ENCODE measurements around the gene MS4A10.

The MS4A10 gene

GRCh38 chr11:60835534-60835846, 50.4 kb downstream of the MS4A10 start:
- Histone ChIP-seq H3K9me3 (ENCODE audit: control insufficient read depth in 1 of 2, low read length in 2 of 2) (no peaks in the 10 kb centered on the region), H3K27ac (ENCODE audit: low read depth, low read length) (no peak overlapping the region), H3K36me3 (ENCODE audit: control insufficient read depth in 1 of 2, insufficient read depth in 2 of 2, low read length in 2 of 2) (no peaks in the 10 kb centered on the region), H3K27me3 (ENCODE audit: control insufficient read depth in 1 of 2, insufficient read depth in 2 of 2, low read length in 2 of 2) (peaks cover 0 to 4% of the 10 kb centered on the region in 2 donors), H3K9ac (ENCODE audit: low read depth in 1 of 2, low read length in 2 of 2) (no peak overlapping the region), H3K4me1 (ENCODE audit: control insufficient read depth in 1 of 2, insufficient read depth in 2 of 2, low read length in 2 of 2) (peaks cover 0 to 8% of the 10 kb centered on the region in 2 donors), H3K4me3 (ENCODE audit: low read depth in 1 of 2, low read length in 2 of 2) (no peak overlapping the region)

- no peaks in the 10 kb centered on the region for H3K36me3 ChIP-seq (ENCODE audit: control insufficient read depth in 1 of 2, insufficient read depth in 2 of 2, low read length in 2 of 2)
- peaks cover 9 to 16% of the 10 kb centered on the region in 2 donors for H3K4me1 ChIP-seq (ENCODE audit: control insufficient read depth in 1 of 2, insufficient read depth in 2 of 2, low read length in 2 of 2)
- no peaks in the 10 kb centered on the region for H3K9me3 ChIP-seq (ENCODE audit: control insufficient read depth in 1 of 2, low read length in 2 of 2)
- no peak overlapping the region for H3K4me3 ChIP-seq (ENCODE audit: low read depth in 1 of 2, low read length in 2 of 2)
- no peak overlapping the region for H3K27ac ChIP-seq (ENCODE audit: low read depth, low read length)
- no peak overlapping the region for H3K9ac ChIP-seq (ENCODE audit: low read depth in 1 of 2, low read length in 2 of 2)
- H3K27me3 ChIP-seq (ENCODE audit: control insufficient read depth in 1 of 2, insufficient read depth in 2 of 2, low read length in 2 of 2), result no peaks in the 10 kb centered on the region
These were observed 51.9 kb downstream of the MS4A10 start for GRCh38 chr11:60836866-60837515.

DNA sequence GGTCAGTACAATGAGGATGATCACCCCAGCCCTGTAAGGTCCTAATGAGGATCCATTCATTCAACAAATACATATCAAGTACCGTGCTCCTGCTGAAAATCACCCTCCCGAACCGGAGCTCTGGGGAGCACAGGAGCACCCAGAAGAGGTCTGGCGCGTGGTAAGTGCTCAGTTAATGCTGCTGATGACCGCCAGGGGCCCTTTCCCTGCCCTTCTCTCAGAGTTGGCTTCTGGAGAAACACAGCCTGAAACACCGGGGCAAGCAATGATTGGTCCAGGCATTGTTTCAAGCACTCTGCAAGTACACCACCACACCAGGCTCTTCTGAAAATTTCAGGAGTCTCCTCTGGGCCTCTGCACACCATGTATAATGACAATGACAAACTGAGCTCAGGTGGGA, 53.0 kb downstream of the MS4A10 start:
- H3K36me3 ChIP-seq (ENCODE audit: control insufficient read depth in 1 of 2, insufficient read depth in 2 of 2, low read length in 2 of 2), result no peaks in the 10 kb centered on the region
- no peaks in the 10 kb centered on the region for H3K9me3 ChIP-seq (ENCODE audit: control insufficient read depth in 1 of 2, low read length in 2 of 2)
- H3K27ac ChIP-seq (ENCODE audit: low read depth, low read length), result no peak overlapping the region
- H3K9ac ChIP-seq (ENCODE audit: low read depth in 1 of 2, low read length in 2 of 2), result no peak overlapping the region
- no peak overlapping the region for H3K4me3 ChIP-seq (ENCODE audit: low read depth in 1 of 2, low read length in 2 of 2)
- peaks cover 19 to 20% of the 10 kb centered on the region in 2 donors for H3K4me1 ChIP-seq (ENCODE audit: control insufficient read depth in 1 of 2, insufficient read depth in 2 of 2, low read length in 2 of 2)
- no peaks in the 10 kb centered on the region for H3K27me3 ChIP-seq (ENCODE audit: control insufficient read depth in 1 of 2, insufficient read depth in 2 of 2, low read length in 2 of 2)

GRCh38 chr11:60840470-60841430, 55.6 kb downstream of the MS4A10 start:
- peaks cover 29 to 44% of the 10 kb centered on the region in 2 donors for H3K4me1 ChIP-seq (ENCODE audit: control insufficient read depth in 1 of 2, insufficient read depth in 2 of 2, low read length in 2 of 2)

DNA sequence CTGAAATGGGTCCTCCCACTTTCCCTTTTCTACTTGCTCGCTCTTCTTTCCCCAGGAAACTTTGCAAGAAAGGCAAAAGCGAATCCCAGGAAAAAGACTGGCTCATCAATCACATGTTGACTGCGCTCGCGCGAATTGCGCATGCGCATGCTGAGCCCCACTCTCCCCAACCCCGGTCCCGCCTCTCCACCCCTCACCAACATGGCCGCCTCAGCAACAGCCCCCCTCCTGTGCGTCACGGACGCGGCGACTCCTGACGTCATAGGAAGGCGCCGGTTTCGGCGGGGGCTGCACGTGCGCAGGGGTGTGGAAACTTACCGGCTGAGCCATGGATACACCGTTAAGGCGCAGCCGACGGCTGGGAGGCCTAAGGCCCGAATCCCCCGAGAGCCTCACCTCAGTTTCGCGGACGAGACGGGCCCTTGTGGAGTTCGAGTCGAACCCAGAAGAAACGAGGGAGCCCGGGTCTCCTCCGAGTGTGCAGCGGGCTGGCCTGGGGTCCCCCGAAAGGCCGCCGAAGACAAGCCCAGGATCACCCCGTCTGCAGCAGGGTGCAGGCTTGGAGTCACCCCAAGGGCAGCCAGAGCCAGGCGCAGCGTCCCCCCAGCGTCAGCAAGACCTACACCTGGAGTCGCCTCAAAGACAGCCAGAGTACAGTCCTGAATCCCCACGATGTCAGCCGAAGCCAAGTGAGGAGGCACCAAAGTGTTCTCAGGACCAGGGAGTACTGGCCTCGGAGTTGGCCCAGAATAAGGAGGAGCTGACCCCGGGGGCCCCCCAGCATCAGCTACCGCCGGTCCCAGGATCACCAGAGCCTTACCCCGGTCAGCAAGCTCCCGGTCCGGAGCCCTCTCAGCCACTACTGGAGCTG, 56.9 kb downstream of the MS4A10 start, which contains the start of gene CCDC86:
TSS of gene CCDC86 (plus strand) at position 317 of the 871 bp plus-strand sequence. CDS start at position 329, 12 bp downstream.
- H3K4me3 ChIP-seq (ENCODE audit: low read depth in 1 of 2, low read length in 2 of 2), result peak within 1 kb of the TSS; percentile 80 to 95
- no peaks in the 10 kb centered on the region for H3K27me3 ChIP-seq (ENCODE audit: control insufficient read depth in 1 of 2, insufficient read depth in 2 of 2, low read length in 2 of 2)
- peaks cover 29 to 44% of the 10 kb centered on the region in 2 donors for H3K4me1 ChIP-seq (ENCODE audit: control insufficient read depth in 1 of 2, insufficient read depth in 2 of 2, low read length in 2 of 2)
- H3K36me3 ChIP-seq (ENCODE audit: control insufficient read depth in 1 of 2, insufficient read depth in 2 of 2, low read length in 2 of 2), result no peaks in the 10 kb centered on the region
- no peaks in the 10 kb centered on the region for H3K9me3 ChIP-seq (ENCODE audit: control insufficient read depth in 1 of 2, low read length in 2 of 2)
- peak within 1 kb of the TSS; percentile 67 to 86 for H3K9ac ChIP-seq (ENCODE audit: low read depth in 1 of 2, low read length in 2 of 2)
- peak within 1 kb of the TSS; percentile 63 for H3K27ac ChIP-seq (ENCODE audit: low read depth, low read length)

More at GRCh38 chr11:60840470-60841430, 55.6 kb downstream of the MS4A10 start:
- Histone ChIP-seq H3K9ac (ENCODE audit: low read depth in 1 of 2, low read length in 2 of 2) (peak overlapping the region; percentile 4 to 67), H3K36me3 (ENCODE audit: control insufficient read depth in 1 of 2, insufficient read depth in 2 of 2, low read length in 2 of 2) (no peaks in the 10 kb centered on the region), H3K9me3 (ENCODE audit: control insufficient read depth in 1 of 2, low read length in 2 of 2) (no peaks in the 10 kb centered on the region), H3K27me3 (ENCODE audit: control insufficient read depth in 1 of 2, insufficient read depth in 2 of 2, low read length in 2 of 2) (no peaks in the 10 kb centered on the region), H3K4me3 (ENCODE audit: low read depth in 1 of 2, low read length in 2 of 2) (peak overlapping the region; percentile 80 to 95), H3K27ac (ENCODE audit: low read depth, low read length) (peak overlapping the region; percentile 39)

DNA sequence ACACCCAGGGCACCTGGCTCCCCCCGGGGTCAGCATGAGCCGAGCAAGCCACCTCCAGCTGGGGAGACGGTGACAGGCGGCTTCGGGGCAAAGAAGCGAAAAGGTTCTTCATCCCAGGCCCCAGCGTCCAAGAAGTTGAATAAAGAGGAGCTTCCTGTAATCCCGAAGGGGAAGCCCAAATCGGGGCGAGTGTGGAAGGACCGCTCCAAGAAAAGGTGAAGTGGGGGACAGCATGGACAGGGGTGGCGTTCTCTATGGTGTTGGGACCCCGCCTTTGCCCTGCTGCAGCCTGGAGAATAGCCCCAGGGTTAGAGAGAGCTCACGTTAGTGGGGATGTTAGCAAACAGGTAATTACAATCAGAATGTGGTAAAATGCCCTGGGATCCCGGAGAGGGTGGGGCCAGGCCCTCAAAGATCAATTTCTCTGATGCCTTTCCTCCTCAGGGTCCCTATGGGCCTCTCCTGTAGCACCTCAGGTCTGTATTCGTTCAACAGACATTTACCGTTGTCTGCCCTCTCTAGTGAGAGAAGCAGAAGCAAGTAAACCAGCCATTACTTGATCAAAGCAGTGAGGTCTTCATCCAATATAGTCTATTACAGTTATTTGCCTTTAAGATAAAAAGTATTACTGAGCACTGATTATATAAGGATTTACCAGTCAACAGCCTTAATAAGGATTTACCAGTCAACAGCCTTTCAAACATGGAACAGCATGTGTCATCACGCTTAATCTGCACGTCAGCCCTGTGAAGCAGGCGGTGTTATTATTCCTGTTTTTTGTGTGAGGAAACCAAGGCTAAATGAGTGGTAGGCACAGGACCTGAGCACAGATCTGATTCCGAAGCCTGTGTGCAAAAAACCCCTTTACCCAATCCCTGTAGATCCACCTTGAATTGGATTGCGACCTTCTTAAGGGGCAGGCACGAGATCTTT, 57.8 kb downstream of the MS4A10 start:
- Histone ChIP-seq H3K27ac (ENCODE audit: low read depth, low read length) (no peak overlapping the region), H3K4me3 (ENCODE audit: low read depth in 1 of 2, low read length in 2 of 2) (peak overlapping the region; percentile 80 to 95), H3K36me3 (ENCODE audit: control insufficient read depth in 1 of 2, insufficient read depth in 2 of 2, low read length in 2 of 2) (peaks cover 2 to 3% of the 10 kb centered on the region in 2 donors), H3K4me1 (ENCODE audit: control insufficient read depth in 1 of 2, insufficient read depth in 2 of 2, low read length in 2 of 2) (peaks cover 30 to 50% of the 10 kb centered on the region in 2 donors), H3K9ac (ENCODE audit: low read depth in 1 of 2, low read length in 2 of 2) (peak overlapping the region; percentile 67 to 86), H3K27me3 (ENCODE audit: control insufficient read depth in 1 of 2, insufficient read depth in 2 of 2, low read length in 2 of 2) (no peaks in the 10 kb centered on the region), H3K9me3 (ENCODE audit: control insufficient read depth in 1 of 2, low read length in 2 of 2) (no peaks in the 10 kb centered on the region)

DNA sequence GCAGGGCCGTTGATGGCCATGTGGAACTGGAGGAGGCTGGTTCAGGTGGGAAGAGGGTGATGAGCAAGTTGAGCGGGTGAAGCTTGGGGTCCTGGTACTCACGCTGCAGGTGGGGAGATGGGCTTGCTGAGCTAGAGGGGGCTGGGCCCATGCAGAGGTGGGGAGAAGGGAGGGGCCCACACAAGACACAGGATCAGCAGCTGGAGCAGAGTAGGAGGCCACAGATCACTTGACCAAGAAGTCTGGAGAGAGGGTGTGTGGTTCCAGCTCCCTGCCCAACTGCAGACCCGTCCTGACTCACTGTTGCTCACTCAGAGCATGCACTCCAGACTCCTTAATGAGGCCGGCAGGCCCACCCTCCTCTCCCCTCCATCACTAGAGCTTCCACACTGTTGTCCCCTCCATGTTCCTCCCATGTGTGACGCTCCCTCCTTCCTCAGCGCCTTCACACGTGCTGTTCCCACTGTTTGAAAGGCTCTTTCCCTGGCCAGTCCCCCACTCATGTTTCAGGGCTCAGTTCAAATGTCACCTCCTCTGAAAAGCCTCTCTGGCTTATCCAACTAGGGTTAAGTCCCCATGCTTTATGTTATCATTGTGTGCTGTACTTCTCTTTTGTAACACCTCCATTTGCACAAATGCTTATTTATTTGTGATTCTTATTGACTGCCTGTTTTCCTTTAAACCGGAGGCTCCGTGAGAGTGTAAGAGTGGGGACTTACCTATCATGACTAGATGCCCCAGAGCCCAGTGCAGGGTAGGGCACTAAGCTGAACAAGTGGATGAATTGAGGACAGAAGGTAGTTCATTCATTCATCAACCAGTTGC, 59.1 kb downstream of the MS4A10 start:
- no peaks in the 10 kb centered on the region for H3K9me3 ChIP-seq (ENCODE audit: control insufficient read depth in 1 of 2, low read length in 2 of 2)
- H3K4me1 ChIP-seq (ENCODE audit: control insufficient read depth in 1 of 2, insufficient read depth in 2 of 2, low read length in 2 of 2), result peaks cover 33 to 61% of the 10 kb centered on the region in 2 donors
- H3K27me3 ChIP-seq (ENCODE audit: control insufficient read depth in 1 of 2, insufficient read depth in 2 of 2, low read length in 2 of 2), result no peaks in the 10 kb centered on the region
- H3K27ac ChIP-seq (ENCODE audit: low read depth, low read length), result no peak overlapping the region
- peak overlapping the region; percentile 67 to 86 for H3K9ac ChIP-seq (ENCODE audit: low read depth in 1 of 2, low read length in 2 of 2)
- peak overlapping the region; percentile 80 to 95 for H3K4me3 ChIP-seq (ENCODE audit: low read depth in 1 of 2, low read length in 2 of 2)
- peaks cover 4 to 15% of the 10 kb centered on the region in 2 donors for H3K36me3 ChIP-seq (ENCODE audit: control insufficient read depth in 1 of 2, insufficient read depth in 2 of 2, low read length in 2 of 2)

- H3K27ac ChIP-seq (ENCODE audit: low read depth, low read length), result no peak overlapping the region
- H3K4me1 ChIP-seq (ENCODE audit: control insufficient read depth in 1 of 2, insufficient read depth in 2 of 2, low read length in 2 of 2), result peaks cover 33 to 61% of the 10 kb centered on the region in 2 donors
- peak overlapping the region in 1 of 2 donors; percentile 16 for H3K9ac ChIP-seq (ENCODE audit: low read depth in 1 of 2, low read length in 2 of 2)
- H3K4me3 ChIP-seq (ENCODE audit: low read depth in 1 of 2, low read length in 2 of 2), result peak overlapping the region; percentile 80 to 95
- H3K27me3 ChIP-seq (ENCODE audit: control insufficient read depth in 1 of 2, insufficient read depth in 2 of 2, low read length in 2 of 2), result no peaks in the 10 kb centered on the region
- H3K9me3 ChIP-seq (ENCODE audit: control insufficient read depth in 1 of 2, low read length in 2 of 2), result no peaks in the 10 kb centered on the region
- H3K36me3 ChIP-seq (ENCODE audit: control insufficient read depth in 1 of 2, insufficient read depth in 2 of 2, low read length in 2 of 2), result peaks cover 9 to 21% of the 10 kb centered on the region in 2 donors
These were observed 59.7 kb downstream of the MS4A10 start for GRCh38 chr11:60844870-60845221.

Measured in duodenal mucosa (tissue), 2 donors.